GM19468 (cell line): ENCODE results near the gene BBS9.

Experiments used
- ATAC-seq: cut with Tn5 transposase; IDR thresholded peaks from one replicate; pipeline ENCODE4 v1.9.1; 2021; ENCODE audit warnings: mild to moderate bottlenecking, moderate library complexity, moderate number of reproducible peaks; ENCODE audit not compliant: unreplicated experiment; ENCODE audit errors: extremely low read depth

The BBS9 gene

GRCh38 chr7:33118383-33118782 lies 11.0 kb upstream of the BBS9 start:
- ATAC-seq = no peak

GRCh38 chr7:33127085-33127484 lies 2.3 kb upstream of the BBS9 start:
- no peak for ATAC-seq

GRCh38 chr7:33128631-33128989 lies 754 bp upstream of the BBS9 start:
- no peak for ATAC-seq

- no peak for ATAC-seq
Observed at GRCh38 chr7:33129806-33130153, 416 bp downstream of the BBS9 start.

GRCh38 chr7:33130184-33130583 lies 820 bp downstream of the BBS9 start:
- ATAC-seq = no peak

- ATAC-seq = no peak
Observed at GRCh38 chr7:33137103-33137502, 7.7 kb downstream of the BBS9 start.

- ATAC-seq = no peak
Observed at GRCh38 chr7:33142585-33142984, 13.2 kb downstream of the BBS9 start.

GRCh38 chr7:33143996-33144718 lies 14.8 kb downstream of the BBS9 start:
- no peak for ATAC-seq

- ATAC-seq = no peak
Observed at GRCh38 chr7:33145156-33145555, 15.8 kb downstream of the BBS9 start.

GRCh38 chr7:33152087-33152486 lies 22.7 kb downstream of the BBS9 start:
- ATAC-seq = no peak

GRCh38 chr7:33155811-33156210 lies 26.4 kb downstream of the BBS9 start:
- ATAC-seq = no peak

- ATAC-seq = no peak
Observed at GRCh38 chr7:33156441-33156840, 27.1 kb downstream of the BBS9 start.

GRCh38 chr7:33157311-33157710 lies 27.9 kb downstream of the BBS9 start:
- ATAC-seq = no peak

GRCh38 chr7:33157781-33158180 lies 28.4 kb downstream of the BBS9 start:
- no peak for ATAC-seq

- ATAC-seq = no peak
Observed at GRCh38 chr7:33177876-33178275, 48.5 kb downstream of the BBS9 start.

GRCh38 chr7:33179519-33179918 lies 50.2 kb downstream of the BBS9 start:
- ATAC-seq = no peak

GRCh38 chr7:33183504-33183903 lies 54.1 kb downstream of the BBS9 start:
- no peak for ATAC-seq

- ATAC-seq = no peak
Observed at GRCh38 chr7:33184828-33185227, 55.5 kb downstream of the BBS9 start.

- ATAC-seq = peak; percentile 55
Observed at GRCh38 chr7:33185786-33186185, 56.4 kb downstream of the BBS9 start.

GRCh38 chr7:33186192-33186591 lies 56.8 kb downstream of the BBS9 start:
- no peak for ATAC-seq

- ATAC-seq = no peak
Observed at GRCh38 chr7:33190688-33191304, 61.4 kb downstream of the BBS9 start.

- no peak for ATAC-seq
Observed at GRCh38 chr7:33191340-33191739, 62.0 kb downstream of the BBS9 start.
